GM18907 (cell line): ENCODE measurements around the gene TRAPPC1.

Experiments used
- ATAC-seq: cut with Tn5 transposase; IDR thresholded peaks from one replicate; pipeline ENCODE4 v1.9.1; 2021; ENCODE audit warnings: mild to moderate bottlenecking, moderate library complexity; ENCODE audit not compliant: unreplicated experiment

The TRAPPC1 gene

GRCh38 chr17:7943291-7943690 lies 11.5 kb upstream of the TRAPPC1 start:
- no peak for ATAC-seq

DNA sequence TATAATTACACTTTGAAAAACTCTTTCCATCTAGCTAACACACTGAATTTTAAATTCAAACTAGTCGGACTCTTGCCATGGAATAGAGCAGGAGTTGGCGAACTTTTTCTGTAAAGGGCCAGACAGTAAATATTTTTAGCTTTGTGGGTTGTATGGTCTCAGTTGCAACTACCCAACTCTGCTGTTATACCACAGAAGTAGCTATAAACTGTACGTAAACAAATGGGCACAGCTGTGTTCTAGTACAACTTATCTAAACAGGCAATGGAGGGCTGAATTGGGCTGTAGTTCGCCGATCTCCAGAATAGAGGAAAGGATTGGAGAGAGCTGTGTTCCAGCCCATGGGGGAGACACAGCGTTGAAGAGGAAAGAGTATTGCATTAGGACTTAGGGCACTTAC lies 9.0 kb upstream of the TRAPPC1 start:
- no peak for ATAC-seq

DNA sequence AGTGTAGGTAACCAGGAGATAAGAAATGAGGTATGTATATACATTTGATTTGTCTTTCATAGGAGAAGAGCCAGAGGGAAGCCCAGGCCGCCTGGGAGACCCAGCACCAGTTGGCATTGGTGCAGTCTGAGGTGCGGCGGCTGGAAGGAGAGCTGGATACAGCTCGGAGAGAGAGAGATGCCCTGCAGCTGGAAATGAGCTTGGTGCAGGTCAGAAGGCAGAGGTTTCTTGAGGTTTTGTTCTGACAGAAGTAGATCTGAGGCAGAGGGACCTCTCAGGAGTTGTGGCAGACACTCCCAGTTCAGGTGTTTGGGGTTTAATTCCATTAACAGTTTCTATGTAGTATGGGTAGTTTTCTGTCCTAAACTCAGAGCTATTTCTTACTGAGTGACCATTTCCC lies 8.3 kb upstream of the TRAPPC1 start:
- no peak for ATAC-seq

- no peak for ATAC-seq
Observed at GRCh38 chr17:7935859-7936258, 4.1 kb upstream of the TRAPPC1 start.

DNA sequence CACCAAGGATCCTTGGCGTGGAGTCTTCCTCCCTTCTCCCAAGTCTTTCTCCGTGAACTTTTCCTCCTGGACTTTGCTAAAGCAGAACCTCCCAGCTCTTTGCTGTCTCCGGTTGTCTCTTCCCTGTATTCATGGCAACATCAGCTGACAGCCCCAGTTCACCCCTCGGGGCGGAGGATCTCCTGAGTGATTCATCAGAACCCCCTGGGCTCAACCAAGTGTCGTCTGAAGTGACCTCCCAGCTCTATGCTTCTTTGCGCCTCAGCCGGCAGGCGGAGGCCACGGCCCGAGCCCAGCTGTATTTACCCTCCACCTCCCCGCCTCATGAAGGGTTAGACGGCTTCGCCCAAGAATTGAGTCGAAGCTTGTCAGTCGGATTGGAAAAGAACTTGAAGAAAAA lies 1.2 kb upstream of the TRAPPC1 start:
- ATAC-seq = no peak

DNA sequence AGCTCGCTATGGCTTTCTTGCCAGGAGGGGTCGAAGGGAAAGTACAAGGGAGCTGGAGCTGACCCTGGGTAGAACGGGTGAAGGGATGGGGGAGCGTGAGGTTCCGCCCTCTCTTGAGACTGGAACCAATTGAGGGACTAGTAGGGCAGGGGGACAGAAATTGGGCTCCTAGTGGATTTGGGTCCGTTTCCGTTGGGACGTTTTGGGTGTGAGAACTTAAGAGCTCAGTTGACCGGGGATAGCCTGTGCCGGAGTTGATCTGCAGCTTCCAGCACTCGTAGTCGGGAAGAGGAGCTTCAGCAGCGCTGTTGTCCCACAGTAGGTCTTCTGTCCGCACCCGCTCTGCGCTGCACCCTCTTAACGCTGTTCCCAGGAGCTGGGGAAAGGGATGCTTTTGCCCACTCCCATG lies 741 bp upstream of the TRAPPC1 start:
- ATAC-seq = peak; percentile 20

DNA sequence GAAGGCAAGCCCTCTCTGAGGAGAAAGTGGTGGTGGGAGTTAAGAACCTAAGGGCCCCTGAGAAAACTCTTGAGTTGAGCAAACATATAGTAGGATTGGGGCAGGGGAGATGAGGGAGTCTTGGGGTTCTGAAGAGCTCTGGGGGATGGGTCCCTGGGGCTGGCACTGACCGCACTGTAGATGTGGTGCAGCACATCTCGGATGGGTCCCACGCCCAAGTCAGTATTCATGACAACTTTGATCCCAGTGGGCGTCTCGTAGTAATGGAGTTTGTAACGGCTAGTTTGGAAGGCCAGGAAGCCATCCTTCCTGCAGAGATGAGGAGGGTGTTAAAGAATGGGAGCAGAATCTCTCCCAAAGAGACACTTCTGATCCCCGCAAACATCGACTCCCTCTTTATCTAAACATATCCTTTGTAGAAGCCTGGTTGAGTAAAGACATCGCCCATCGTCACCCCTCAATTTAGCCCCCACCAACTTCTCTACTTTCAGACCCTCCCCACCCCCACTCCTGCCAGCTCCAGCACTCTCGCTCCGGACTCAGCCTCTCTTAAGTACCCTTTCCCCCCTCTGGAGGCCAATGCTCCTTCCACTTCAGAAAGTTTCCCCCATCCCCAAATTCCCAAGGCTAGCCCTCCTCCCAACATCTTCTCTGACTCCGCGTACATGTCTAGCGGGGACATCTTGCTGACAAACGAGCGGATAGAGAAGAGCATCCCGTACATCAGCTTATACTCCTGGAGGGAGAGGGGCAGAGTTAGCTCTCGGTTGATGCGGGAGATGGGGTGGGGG lies 710 bp downstream of the TRAPPC1 start:
- ATAC-seq = no peak

DNA sequence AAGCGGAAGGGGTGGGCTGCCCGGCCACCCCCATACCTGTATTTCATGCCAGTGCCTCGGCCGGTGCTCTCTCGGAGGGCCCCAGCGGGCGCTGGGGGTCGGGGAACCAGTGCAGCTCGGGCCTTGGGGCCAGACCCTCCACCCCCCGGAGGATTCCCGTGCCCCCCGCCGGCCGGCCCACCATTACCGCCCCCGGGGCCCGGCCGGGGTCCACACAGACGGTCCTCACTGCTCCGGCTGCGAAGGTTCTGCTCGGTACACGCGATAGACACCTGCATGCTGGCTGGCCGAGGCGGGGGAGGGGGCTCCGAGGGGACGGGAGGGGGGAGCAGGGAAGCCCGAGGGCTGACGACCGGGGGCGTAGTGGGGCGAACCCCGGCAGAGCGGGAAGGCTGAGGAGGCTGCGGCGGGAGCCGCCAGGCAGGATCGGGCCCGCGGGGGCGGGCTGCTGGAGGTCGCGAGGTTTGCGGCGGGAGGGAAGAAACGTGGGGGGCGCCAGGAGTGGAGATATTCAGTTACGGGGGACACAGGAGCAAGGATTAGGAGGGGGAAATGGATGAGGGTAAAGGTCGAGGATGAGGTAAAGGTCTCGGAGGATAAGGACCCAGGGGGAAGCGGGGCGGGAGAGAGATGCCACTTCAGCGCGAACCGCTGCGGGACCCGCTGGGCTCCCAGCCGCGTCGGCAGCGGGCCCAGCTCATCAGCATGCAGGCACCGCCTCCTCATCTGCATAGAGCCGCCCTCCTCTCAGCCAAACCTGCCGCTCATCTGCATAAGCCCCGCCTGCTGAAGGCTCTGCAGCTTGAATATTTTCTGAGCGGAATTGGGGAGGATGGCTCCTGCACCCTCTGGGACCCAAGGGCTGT lies 2.4 kb downstream of the TRAPPC1 start, which contains the start of gene KCNAB3:
KCNAB3 (minus strand) TSS at position 699 of the 866 bp plus-strand sequence; CDS start at position 278, 421 bp downstream.
- ATAC-seq = no peak

DNA sequence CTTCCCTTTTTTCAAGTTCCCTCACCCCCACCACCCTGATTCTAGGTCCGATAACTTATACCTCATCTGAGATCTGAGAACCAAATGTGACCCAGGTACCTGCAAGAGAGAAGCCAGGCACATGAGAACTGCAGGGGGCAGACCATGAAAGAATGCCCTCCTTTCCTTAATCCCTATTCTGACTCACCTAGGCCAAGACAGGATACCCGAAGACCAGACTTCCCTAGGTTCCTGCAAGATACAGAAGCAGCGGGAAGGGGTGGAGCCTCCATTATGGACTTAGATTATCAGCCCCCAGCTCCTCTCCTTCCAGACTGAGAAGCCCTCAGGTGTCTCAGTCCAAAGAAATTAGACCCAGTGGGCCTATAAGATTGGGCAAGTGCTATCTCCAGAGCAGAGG lies 4.2 kb downstream of the TRAPPC1 start:
- ATAC-seq = no peak

- no peak for ATAC-seq
Observed at GRCh38 chr17:7922845-7923628, 8.7 kb downstream of the TRAPPC1 start.

GRCh38 chr17:7922269-7922844 lies 9.4 kb downstream of the TRAPPC1 start:
- no peak for ATAC-seq

DNA sequence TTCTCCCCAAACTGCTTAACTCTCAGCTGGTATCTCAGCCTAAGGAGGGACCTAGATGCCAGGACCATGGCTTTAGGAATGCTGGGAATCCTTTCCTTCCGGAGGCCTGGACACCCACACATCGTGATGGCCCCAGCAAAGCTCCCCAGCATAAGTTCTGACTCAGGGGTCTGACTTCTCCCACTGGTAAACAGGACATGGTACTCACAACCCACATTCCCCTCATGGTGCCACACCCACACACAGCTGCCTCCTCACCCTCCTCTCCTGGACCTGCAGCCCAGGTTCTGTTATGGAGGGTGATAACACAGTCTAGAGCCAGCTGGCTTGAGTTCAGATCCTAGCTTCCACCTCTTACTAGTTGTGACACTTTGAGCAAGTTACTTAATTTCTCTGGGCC lies 14.9 kb downstream of the TRAPPC1 start:
- ATAC-seq = no peak

- no peak for ATAC-seq
Observed at GRCh38 chr17:7916385-7916682, 15.4 kb downstream of the TRAPPC1 start.

- ATAC-seq = peak; percentile 71
Observed at GRCh38 chr17:7915611-7916384, 15.9 kb downstream of the TRAPPC1 start, which contains the start of gene RNF227. TSS of gene RNF227 (minus strand) at chr17:7916289. CDS start at chr17:7916195, 94 bp downstream.

- ATAC-seq = peak; percentile 22
Observed at GRCh38 chr17:7915179-7915610, 16.6 kb downstream of the TRAPPC1 start.

GRCh38 chr17:7912927-7913524 lies 18.7 kb downstream of the TRAPPC1 start:
- ATAC-seq = no peak

GRCh38 chr17:7911116-7911515 lies 20.6 kb downstream of the TRAPPC1 start:
- ATAC-seq = no peak

GRCh38 chr17:7910711-7911110 lies 21.0 kb downstream of the TRAPPC1 start:
- no peak for ATAC-seq

GRCh38 chr17:7910281-7910680 lies 21.5 kb downstream of the TRAPPC1 start:
- no peak for ATAC-seq

GRCh38 chr17:7909089-7909488 lies 22.7 kb downstream of the TRAPPC1 start:
- ATAC-seq = no peak
